T-helper 2 cell treated with Interferon-gamma antibody and Interleukin-4, amounts not matched to agents 5 μg/mL and 100 μg/mL, for 36 hours (primary cell): ENCODE measurements around the gene ERICH6.

Experiments
- DNase-seq: peaks from one replicate; pipeline ENCODE4 v3.0.0; 2021; ENCODE audit warnings: low spot score
- H3K27ac Mint-ChIP-seq: one replicate; pipeline ENCODE4 v1.8.0; 2021; ENCODE audit warnings: mild to moderate bottlenecking, mixed read lengths
- H3K27me3 Mint-ChIP-seq: one replicate; pipeline ENCODE4 v1.8.0; 2021; ENCODE audit warnings: low read depth, mixed read lengths
- H3K36me3 Mint-ChIP-seq: one replicate; pipeline ENCODE4 v1.8.0; 2021; ENCODE audit warnings: low read depth, mixed read lengths
- H3K4me1 Mint-ChIP-seq: one replicate; pipeline ENCODE4 v1.8.0; 2021; ENCODE audit warnings: low read depth, mixed read lengths
- H3K4me3 Mint-ChIP-seq: one replicate; pipeline ENCODE4 v1.8.0; 2022; ENCODE audit warnings: mild to moderate bottlenecking, moderate library complexity, mixed read lengths
- H3K9me3 Mint-ChIP-seq: one replicate; pipeline ENCODE4 v1.8.0; 2021; ENCODE audit warnings: mixed read lengths

The ERICH6 gene

DNA sequence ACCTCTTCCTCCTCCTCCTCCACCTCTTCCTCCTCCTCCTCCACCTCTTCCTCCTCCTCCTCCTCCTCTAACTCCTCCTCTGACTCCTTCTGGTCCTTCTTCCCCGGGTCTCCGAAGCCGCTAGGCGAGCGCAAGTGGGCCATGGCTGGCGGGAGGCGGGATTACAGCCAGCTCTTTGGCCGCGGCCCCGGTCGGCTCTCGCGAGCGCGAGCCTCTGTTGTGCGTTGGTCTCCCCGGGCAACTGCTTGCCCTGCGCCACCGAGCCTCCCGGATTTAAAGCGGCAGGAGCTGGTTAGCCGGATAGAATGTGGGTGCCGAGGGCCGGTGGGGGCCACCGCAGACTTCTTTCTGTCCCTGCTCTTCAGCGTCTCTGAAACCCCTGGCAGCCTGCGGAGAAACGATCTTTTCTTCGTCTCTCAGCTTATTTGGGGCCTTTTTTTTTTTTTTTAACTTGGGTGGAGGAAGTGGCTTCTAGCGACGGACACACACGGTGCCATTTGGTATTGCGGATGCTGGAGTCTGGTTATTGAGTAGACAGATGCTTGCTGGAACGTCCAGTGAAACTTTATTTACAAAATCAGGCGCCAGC, at the start of gene ERICH6:
Gene ERICH6, minus strand, starts transcription at position 165 of the 589 bp plus-strand sequence. Its CDS starts 22 bp downstream, at position 143.
- Mint-ChIP-seq H3K27me3 (peaks cover 10% of the 10 kb centered on the region), H3K4me1 (peaks cover 15% of the 10 kb centered on the region), H3K9me3 (peaks cover 4% of the 10 kb centered on the region), H3K4me3 (peak within 1 kb of the TSS; percentile 92), H3K36me3 (peaks cover 14% of the 10 kb centered on the region), H3K27ac (peak within 1 kb of the TSS; percentile 97)
- DNase-seq, result peak; percentile 85

DNA sequence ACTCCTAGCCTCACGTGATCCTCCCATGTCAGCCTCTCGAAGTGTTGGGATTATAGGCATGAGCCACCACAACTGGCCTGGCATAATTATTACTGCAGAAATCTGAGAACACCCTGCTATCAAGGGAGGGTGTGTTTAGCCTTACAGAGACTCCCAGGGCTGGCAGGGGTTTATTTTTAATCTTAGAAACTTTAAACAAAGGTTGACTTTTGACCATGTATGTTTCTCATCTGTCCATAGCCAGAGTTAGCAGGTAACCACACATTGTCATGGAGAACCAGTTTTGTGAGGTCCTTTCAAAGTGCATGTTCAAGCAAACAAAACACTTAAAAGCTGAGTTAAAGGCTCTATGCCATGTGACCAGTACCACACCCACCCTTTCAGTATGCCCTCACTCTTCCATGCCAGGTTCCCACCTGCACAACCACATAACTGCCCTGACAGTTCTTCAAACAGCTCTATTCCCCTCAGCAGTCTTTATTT, 48.1 kb upstream of the ERICH6 start:
- Mint-ChIP-seq H3K4me1 (peaks cover 70% of the 10 kb centered on the region), H3K4me3 (peak overlapping the region; percentile 1), H3K36me3 (peaks cover 51% of the 10 kb centered on the region), H3K9me3 (peaks cover 6% of the 10 kb centered on the region), H3K27ac (peak overlapping the region; percentile 57), H3K27me3 (no peaks in the 10 kb centered on the region)
- DNase-seq, result no peak

DNA sequence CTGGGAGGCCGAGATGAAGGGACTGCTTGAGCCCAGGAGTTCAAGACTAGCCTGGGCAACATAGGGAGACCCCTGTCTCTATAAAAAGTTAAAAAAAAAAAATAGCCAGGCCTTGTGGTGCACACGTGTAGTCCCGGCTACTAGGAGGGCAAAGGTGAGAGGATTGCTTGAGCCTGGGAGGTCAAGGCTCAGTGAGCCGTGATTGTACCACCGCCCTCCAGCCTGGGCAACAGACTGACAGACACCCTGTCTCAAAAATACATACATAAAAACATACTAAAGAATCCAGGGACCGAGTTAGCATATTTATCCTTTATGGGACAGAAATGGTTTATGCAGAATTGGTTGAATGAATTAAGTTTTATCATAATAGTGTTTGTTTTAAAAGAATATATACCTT, 45.5 kb upstream of the ERICH6 start:
- H3K4me1 Mint-ChIP-seq, result peaks cover 69% of the 10 kb centered on the region
- H3K4me3 Mint-ChIP-seq, result no peak overlapping the region
- no peaks in the 10 kb centered on the region for H3K27me3 Mint-ChIP-seq
- H3K36me3 Mint-ChIP-seq, result peaks cover 42% of the 10 kb centered on the region
- peaks cover 3% of the 10 kb centered on the region for H3K9me3 Mint-ChIP-seq
- DNase-seq, result no peak
- H3K27ac Mint-ChIP-seq, result no peak overlapping the region

DNA sequence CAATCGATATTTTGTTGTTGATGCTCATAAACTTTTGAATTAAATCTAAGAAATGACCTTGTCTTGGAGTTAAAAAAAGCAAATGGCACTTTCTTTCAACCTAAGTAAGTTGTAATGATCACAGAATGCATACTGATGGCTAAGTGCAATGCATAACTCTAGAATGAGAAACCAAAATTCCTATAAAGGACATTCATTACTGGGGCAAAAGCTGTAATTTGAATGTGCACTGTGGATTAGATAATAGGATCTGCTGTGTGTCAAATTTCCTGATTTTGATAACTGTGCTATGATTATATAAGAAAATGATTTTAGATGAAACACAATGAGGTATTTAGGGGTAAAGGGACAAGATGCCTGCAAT, 44.9 kb upstream of the ERICH6 start:
- no peak overlapping the region for H3K27ac Mint-ChIP-seq
- H3K36me3 Mint-ChIP-seq, result peaks cover 36% of the 10 kb centered on the region
- no peaks in the 10 kb centered on the region for H3K9me3 Mint-ChIP-seq
- no peak for DNase-seq
- H3K27me3 Mint-ChIP-seq, result no peaks in the 10 kb centered on the region
- H3K4me1 Mint-ChIP-seq, result peaks cover 69% of the 10 kb centered on the region
- no peak overlapping the region for H3K4me3 Mint-ChIP-seq

DNA sequence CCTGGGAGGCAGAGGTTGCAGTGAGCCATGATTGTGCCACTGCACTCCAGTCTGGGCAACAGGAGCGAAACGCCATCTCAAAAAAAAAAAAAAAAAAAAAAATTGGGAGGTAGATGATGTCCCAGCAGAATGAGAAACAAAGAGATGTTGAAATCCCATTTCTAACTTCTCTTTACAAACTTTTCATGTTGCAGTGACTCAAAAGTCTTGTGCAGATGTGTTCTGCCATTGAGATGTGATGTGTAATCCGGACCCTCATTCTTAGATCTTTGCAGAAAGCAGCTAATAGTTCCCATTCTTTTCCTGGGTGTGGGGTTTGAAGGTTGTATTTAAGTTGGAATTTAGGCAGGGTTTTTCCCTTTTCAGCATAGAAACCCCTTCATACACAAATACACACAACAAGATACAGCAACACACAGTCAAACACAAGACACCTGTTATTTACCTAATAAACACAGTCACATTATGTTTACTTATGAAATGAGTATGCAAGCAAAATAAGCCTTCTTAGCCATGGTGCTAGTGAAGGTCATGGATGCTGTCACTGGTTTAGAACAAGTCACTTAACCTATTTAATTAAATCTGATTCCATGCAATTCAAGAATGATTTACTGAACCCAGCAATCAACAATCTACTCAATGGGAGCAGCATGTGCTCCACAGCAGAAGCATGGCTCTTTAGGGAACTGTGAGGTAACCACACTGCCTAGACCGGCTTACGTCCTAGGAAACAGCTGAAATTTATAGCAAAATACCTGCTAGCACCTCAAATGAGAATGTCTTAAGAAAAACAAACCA, 44.4 kb upstream of the ERICH6 start:
- no peak overlapping the region for H3K27ac Mint-ChIP-seq
- H3K27me3 Mint-ChIP-seq, result no peaks in the 10 kb centered on the region
- peaks cover 36% of the 10 kb centered on the region for H3K36me3 Mint-ChIP-seq
- no peaks in the 10 kb centered on the region for H3K9me3 Mint-ChIP-seq
- no peak for DNase-seq
- H3K4me1 Mint-ChIP-seq, result peaks cover 73% of the 10 kb centered on the region
- no peak overlapping the region for H3K4me3 Mint-ChIP-seq

DNA sequence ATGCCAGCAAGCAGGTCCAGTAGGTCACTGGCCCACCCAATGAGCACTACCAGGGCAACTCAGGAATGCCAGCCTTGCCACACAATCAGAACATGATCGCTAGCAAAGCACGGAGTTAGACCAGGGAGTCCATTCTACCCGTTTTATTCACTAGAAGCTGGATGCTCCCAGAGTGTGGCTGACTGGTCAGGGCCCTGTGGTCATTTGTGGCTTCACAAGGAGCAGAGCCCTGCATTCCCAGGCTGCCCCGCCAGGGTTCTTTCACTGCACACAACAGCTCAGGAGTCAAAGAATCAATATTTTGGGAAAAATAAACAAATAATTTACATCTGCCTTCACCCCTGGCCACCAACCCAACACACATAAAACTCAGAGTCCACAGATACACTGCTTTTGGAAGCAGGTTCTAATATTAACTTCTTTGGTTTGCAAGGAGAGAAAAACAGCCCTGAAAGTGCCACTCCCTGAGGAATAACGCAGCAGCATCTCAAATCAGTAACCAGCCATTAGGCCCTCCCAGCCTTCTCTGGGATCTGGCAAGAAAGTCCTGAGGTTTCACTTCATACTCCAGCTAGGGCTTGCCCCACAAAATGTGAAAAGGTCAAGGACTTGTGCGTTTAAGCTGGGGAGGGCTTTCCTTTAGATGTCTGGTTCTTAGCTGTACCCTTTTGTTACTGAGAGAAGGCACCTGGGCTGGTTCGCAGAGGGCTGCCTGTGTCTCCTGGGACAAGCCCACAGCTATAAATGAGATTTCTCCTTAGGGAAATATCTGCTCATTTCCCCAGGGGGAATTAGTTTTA, 43.3 kb upstream of the ERICH6 start:
- Mint-ChIP-seq H3K9me3 (no peaks in the 10 kb centered on the region), H3K27me3 (no peaks in the 10 kb centered on the region), H3K36me3 (peaks cover 39% of the 10 kb centered on the region), H3K4me1 (peaks cover 75% of the 10 kb centered on the region), H3K27ac (peak overlapping the region; percentile 47), H3K4me3 (peak overlapping the region; percentile 21)
- DNase-seq, result no peak

DNA sequence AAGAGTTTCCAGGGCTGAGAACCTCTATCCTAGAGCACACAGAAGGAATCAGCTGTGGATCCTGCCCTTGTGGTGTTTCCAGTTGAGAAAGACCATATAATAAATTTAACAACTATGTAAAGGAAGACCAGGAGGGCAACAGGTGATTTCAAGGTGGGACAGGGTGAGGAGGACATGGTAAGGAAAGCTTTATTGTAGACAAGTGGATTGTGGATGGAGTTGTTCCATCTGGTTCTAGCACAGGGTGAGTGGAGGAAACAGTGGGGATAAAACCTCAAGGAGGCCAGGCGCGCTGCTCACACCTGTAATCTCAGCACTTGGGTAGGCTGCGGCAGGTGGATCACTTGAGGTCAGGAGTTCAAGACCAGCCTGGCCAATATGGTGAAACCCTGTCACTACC, 42.1 kb upstream of the ERICH6 start:
- H3K36me3 Mint-ChIP-seq, result peaks cover 48% of the 10 kb centered on the region
- no peak for DNase-seq
- no peak overlapping the region for H3K27ac Mint-ChIP-seq
- H3K4me3 Mint-ChIP-seq, result no peak overlapping the region
- peaks cover 74% of the 10 kb centered on the region for H3K4me1 Mint-ChIP-seq
- no peaks in the 10 kb centered on the region for H3K9me3 Mint-ChIP-seq
- no peaks in the 10 kb centered on the region for H3K27me3 Mint-ChIP-seq

DNA sequence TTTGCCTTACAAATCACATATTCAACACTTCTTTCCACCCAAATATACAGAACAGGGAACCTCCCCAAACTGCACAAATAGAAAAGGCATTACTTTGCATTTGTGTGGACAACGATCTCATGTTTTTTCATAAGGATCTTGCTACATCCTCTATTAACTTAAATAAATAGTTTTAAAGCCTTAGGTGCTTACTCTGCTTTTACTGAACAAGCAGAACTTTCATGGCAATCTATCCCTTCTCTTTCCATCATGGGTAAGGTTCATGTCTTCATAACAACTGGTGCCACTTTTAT, 41.1 kb upstream of the ERICH6 start:
- H3K27me3 Mint-ChIP-seq, result no peaks in the 10 kb centered on the region
- H3K4me3 Mint-ChIP-seq, result no peak overlapping the region
- H3K36me3 Mint-ChIP-seq, result peaks cover 48% of the 10 kb centered on the region
- H3K27ac Mint-ChIP-seq, result peak overlapping the region; percentile 51
- H3K4me1 Mint-ChIP-seq, result peaks cover 75% of the 10 kb centered on the region
- no peaks in the 10 kb centered on the region for H3K9me3 Mint-ChIP-seq
- no peak for DNase-seq

DNA sequence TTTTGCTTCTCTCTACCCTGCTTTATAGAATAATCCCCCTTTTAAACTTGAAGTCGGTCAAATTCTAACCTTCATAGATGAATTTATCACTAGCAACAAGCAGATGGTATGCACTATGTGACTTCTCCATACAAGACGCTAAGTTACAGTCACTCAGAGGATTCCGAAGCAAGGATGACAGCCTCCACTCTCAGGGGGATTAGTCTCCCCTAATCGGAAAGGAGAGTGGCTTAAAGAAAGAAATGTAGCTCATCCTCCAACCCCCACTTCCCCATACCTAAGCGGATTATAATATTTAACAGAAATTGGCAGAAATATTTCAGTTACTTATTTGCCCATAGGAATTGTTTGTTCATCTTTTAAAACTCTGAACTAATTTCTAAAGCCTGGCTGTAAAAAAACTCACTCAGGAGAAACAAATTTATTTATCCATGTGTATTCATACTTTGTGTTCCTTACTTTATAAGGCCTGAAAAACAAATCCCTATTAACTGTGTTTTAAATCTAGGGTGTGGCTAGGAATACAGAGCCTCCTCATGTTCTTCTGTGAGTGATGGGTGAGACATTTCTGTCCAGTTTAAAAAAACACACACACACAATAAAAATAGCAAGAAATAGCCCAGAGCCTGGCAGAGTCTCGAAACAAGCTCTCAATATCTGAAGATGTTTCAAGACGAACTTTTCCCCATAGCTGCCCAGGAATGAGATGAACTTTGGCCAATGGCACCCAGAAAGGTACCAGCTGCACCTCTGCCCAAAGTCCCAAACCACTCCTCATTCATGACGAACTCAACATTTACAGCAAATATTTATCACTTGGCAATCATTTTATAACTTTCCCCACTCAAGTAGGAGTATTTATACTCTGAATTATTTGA, 40.6 kb upstream of the ERICH6 start:
- Mint-ChIP-seq H3K27me3 (no peaks in the 10 kb centered on the region), H3K9me3 (no peaks in the 10 kb centered on the region), H3K4me3 (no peak overlapping the region), H3K36me3 (peaks cover 46% of the 10 kb centered on the region), H3K4me1 (peaks cover 77% of the 10 kb centered on the region), H3K27ac (peak overlapping the region; percentile 51)
- no peak for DNase-seq

DNA sequence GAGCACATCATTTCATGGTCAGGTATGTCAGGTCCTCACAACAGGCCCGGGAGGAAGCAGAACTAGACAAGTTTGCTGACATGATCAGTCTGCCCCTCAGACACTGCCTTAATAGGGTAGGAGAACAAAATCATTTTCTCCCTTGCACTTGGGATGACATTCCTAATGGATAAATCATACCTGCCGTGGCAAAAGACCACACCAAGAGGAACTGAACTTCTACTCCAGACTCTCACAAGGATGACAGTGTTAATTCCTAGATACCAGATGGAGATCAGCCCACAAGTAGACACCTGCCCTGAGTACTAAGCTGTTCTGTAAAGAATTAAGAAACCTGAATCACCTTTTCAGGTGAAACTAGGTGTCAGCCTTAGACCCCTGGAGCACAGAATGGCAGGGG, 39.8 kb upstream of the ERICH6 start:
- Mint-ChIP-seq H3K27ac (peak overlapping the region; percentile 45), H3K4me3 (no peak overlapping the region), H3K4me1 (peaks cover 76% of the 10 kb centered on the region), H3K36me3 (peaks cover 42% of the 10 kb centered on the region), H3K9me3 (no peaks in the 10 kb centered on the region), H3K27me3 (no peaks in the 10 kb centered on the region)
- no peak for DNase-seq

DNA sequence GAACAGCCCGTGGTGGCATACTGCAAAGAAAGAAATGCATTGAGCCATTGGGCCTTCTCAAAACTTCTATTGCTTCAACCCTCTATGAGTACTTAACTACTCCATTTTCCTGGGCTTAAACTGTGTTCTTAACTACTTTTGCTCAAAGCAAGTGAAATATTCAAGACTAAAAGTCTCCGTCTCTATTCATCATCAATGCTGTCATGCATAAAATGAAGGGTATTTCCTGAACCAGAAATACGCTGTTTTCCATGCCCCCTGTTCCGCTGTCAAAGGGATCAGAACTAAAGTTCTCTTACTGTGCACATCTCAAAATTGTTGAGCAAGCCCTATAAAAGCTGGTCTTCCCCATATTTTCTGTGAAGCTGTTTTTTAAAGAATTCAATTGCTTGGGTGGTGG, 39.0 kb upstream of the ERICH6 start:
- Mint-ChIP-seq H3K27ac (no peak overlapping the region), H3K4me1 (peaks cover 79% of the 10 kb centered on the region), H3K9me3 (no peaks in the 10 kb centered on the region), H3K4me3 (no peak overlapping the region), H3K27me3 (no peaks in the 10 kb centered on the region), H3K36me3 (peaks cover 40% of the 10 kb centered on the region)
- DNase-seq, result no peak

DNA sequence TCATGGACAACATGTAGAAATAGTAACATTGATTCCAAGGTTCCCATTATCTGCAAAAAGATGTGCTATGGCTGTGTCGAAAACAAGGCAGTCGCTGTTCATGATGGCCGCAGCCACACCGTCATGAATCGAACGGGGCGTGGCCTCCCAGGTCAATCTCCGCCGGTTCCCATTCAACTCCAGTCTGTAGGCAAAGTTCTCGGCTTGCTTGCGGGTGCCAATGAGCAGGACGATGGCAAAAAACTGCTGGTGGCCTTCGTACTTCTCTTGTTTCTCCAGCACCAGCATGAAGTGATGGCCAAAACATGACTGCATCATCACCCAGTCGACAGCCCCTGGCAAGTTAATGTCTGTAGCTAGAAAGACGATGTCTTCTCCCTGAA, 38.4 kb upstream of the ERICH6 start:
- DNase-seq, result no peak
- Mint-ChIP-seq H3K4me1 (peaks cover 81% of the 10 kb centered on the region), H3K4me3 (no peak overlapping the region), H3K9me3 (no peaks in the 10 kb centered on the region), H3K27ac (peak overlapping the region; percentile 21), H3K27me3 (no peaks in the 10 kb centered on the region), H3K36me3 (peaks cover 39% of the 10 kb centered on the region)

DNA sequence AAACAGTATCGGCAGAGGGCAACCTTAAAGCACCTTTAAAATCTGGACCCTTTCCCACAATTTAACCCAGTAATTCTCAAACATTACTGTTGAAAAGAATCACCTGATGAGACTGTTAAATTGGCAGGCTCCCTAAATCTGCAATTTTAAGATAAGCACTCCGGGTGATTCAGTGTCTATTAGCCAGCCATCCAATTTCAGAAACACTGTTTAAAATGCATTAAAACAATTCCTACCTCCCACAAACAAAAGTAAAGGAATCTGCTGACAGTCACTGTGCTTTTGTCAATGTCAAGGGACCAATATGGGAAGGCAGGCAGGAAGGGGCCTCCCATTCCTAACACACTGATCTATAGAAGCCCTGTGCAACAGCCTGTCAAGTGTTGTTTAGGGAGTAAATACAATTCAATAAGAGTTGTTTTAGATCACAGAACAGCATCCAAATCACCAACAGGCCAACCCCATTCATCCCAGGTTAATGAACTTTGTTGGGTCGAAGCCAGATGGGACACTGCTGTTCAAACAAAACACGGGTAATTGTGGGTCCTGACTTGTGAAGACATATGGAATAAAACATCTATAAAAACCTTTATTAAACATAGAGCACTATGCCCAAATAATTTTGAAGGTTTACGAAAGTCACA, 37.9 kb upstream of the ERICH6 start:
- Mint-ChIP-seq H3K27ac (peak overlapping the region; percentile 89), H3K27me3 (no peaks in the 10 kb centered on the region), H3K36me3 (peaks cover 38% of the 10 kb centered on the region)

More for the DNA sequence above, 37.9 kb upstream of the ERICH6 start:
- H3K4me3 Mint-ChIP-seq, result peak overlapping the region; percentile 21
- DNase-seq, result no peak
- H3K4me1 Mint-ChIP-seq, result peaks cover 81% of the 10 kb centered on the region
- no peaks in the 10 kb centered on the region for H3K9me3 Mint-ChIP-seq
